ENCODE measurements around the gene AHCYL1. TPM values are rescaled to one million over a fixed set of nuclear protein-coding genes. Genes with fewer than 3 reads are reported as not detected.

The AHCYL1 gene
- 125 TPM for total RNA-seq
- 103 TPM for polyA plus RNA-seq (ENCODE audit: insufficient read depth, low read depth, low replicate concordance)
- long read RNA-seq, donor 1, full-length matches to known transcripts: 18 of 18 reads
- long read RNA-seq, donor 1, partial matches to known transcripts: 0 of 18 reads
- long read RNA-seq, donor 1, other reads (novel, unspliced or antisense): 0 of 18 reads
- long read RNA-seq, donor 2, full-length matches to known transcripts: 23 of 23 reads
- long read RNA-seq, donor 2, partial matches to known transcripts: 0 of 23 reads
- long read RNA-seq, donor 2, other reads (novel, unspliced or antisense): 0 of 23 reads
- long read RNA-seq, donor 3, full-length matches to known transcripts: 22 of 22 reads
- long read RNA-seq, donor 3, partial matches to known transcripts: 0 of 22 reads
- long read RNA-seq, donor 3, other reads (novel, unspliced or antisense): 0 of 22 reads
- long read RNA-seq, donor 4, full-length matches to known transcripts: 26 of 26 reads
- long read RNA-seq, donor 4, partial matches to known transcripts: 0 of 26 reads
- long read RNA-seq, donor 4, other reads (novel, unspliced or antisense): 0 of 26 reads
- long read RNA-seq, donor 5, full-length matches to known transcripts: 1 of 1 reads
- long read RNA-seq, donor 5, partial matches to known transcripts: 0 of 1 reads
- long read RNA-seq, donor 5, other reads (novel, unspliced or antisense): 0 of 1 reads
- long read RNA-seq, donor 6, partial matches to known transcripts: 0 of 1 reads
- long read RNA-seq, donor 6, other reads (novel, unspliced or antisense): 0 of 1 reads
- long read RNA-seq, donor 7, full-length matches to known transcripts: 172 of 211 reads
- long read RNA-seq, donor 7, partial matches to known transcripts: 12 of 211 reads
- long read RNA-seq, donor 7, other reads (novel, unspliced or antisense): 27 of 211 reads
- long read RNA-seq, donor 8, full-length matches to known transcripts: 15 of 15 reads
- long read RNA-seq, donor 8, partial matches to known transcripts: 0 of 15 reads
- long read RNA-seq, donor 8, other reads (novel, unspliced or antisense): 0 of 15 reads
- long read RNA-seq, donor 9, full-length matches to known transcripts: 12 of 17 reads
- long read RNA-seq, donor 9, partial matches to known transcripts: 5 of 17 reads
- long read RNA-seq, donor 9, other reads (novel, unspliced or antisense): 0 of 17 reads
- long read RNA-seq, donor 10, full-length matches to known transcripts: 8 of 8 reads
- long read RNA-seq, donor 10, partial matches to known transcripts: 0 of 8 reads
- long read RNA-seq, donor 10, other reads (novel, unspliced or antisense): 0 of 8 reads

GRCh38 chr1:109984456-109985246, at the start of gene AHCYL1:
TSS of gene AHCYL1 (plus strand) at chr1:109984765. CDS start at chr1:109985053, 288 bp downstream.
- H3K36me3 ChIP-seq (ENCODE audit: control insufficient read depth in 2 of 3, insufficient read depth in 3 of 3, low read length in 3 of 3): peaks cover 0 to 2% (median under 1%) of the 10 kb centered on the region in 3 donors
- H3K4me3 ChIP-seq (ENCODE audit: low read length in 3 of 3): peak within 1 kb of the TSS; percentile 67 to 94 (median 89)
- TF ChIP-seq CTCF (IDR thresholded peaks at IDR 0.05; ENCODE audit: borderline replicate concordance, extremely low read depth, insufficient read depth): peak; percentile 99
- H3K9me3 ChIP-seq (ENCODE audit: control insufficient read depth in 2 of 3, insufficient read depth in 1 of 3, low read length in 3 of 3): no peaks in the 10 kb centered on the region
- H3K27me3 ChIP-seq (ENCODE audit: control insufficient read depth, insufficient read depth, low read length): no peaks in the 10 kb centered on the region
- H3K27ac ChIP-seq (ENCODE audit: low read depth in 2 of 2, low read length in 2 of 2): peak within 1 kb of the TSS; percentile 97 to 98
- DNase-seq (peak; percentile 99 to 100 (median 99)), FAIRE-seq (peak; percentile 90)
- H3K9ac ChIP-seq (ENCODE audit: low read length in 3 of 3): peak within 1 kb of the TSS; percentile 86 to 96 (median 93)
- intact Hi-C loops (cut with DNase I): loop anchor here (5.0 kb wide), 1 partner anchor 207 kb away; no protein-coding TSS in a partner anchor
- peaks cover 5 to 32% (median 24%) of the 10 kb centered on the region in 3 donors for H3K4me1 ChIP-seq (ENCODE audit: control insufficient read depth in 2 of 3, insufficient read depth in 2 of 3, low read depth in 1 of 3, low read length in 3 of 3)

DNA sequence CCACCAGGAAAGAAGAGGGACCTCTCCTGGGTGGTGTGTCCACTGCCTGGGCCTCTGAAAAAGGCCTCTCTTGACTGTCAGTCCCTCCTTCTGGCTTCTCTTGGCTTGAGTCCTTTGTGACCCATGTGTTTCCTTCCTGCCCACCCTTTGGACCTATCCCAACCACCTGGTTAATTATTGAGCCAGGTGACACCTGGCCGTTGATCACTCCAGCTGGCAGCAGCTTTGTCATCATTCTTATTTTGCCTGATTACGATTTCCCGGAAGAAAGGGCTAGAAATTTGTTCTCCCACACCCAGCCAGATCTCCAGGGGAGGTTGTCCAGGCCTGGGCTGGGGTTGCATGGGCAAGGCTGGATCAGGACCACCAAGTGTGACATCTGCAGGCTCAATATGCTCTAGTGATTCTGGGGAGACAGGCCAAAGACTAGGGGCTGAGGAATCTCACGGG, 49.1 kb upstream of the AHCYL1 start:
- Histone ChIP-seq H3K4me3 (ENCODE audit: low read length in 3 of 3) (peak overlapping the region in 1 of 3 donors; percentile 12), H3K4me1 (ENCODE audit: control insufficient read depth in 2 of 3, insufficient read depth in 2 of 3, low read depth in 1 of 3, low read length in 3 of 3) (peaks cover 0 to 27% (median 24%) of the 10 kb centered on the region in 3 donors), H3K27me3 (ENCODE audit: control insufficient read depth, insufficient read depth, low read length) (no peaks in the 10 kb centered on the region), H3K36me3 (ENCODE audit: control insufficient read depth in 2 of 3, insufficient read depth in 3 of 3, low read length in 3 of 3) (no peaks in the 10 kb centered on the region), H3K9ac (ENCODE audit: low read length in 3 of 3) (no peak overlapping the region), H3K27ac (ENCODE audit: low read depth in 2 of 2, low read length in 2 of 2) (peak overlapping the region; percentile 64 to 79), H3K9me3 (ENCODE audit: control insufficient read depth in 2 of 3, insufficient read depth in 1 of 3, low read length in 3 of 3) (peaks cover 0 to 5% (median 0%) of the 10 kb centered on the region in 3 donors)
- FAIRE-seq (no peak), DNase-seq (peak in 1 of 5 donors; percentile 33)
- no peak for TF ChIP-seq CTCF (IDR thresholded peaks at IDR 0.05; ENCODE audit: borderline replicate concordance, extremely low read depth, insufficient read depth)
- intact Hi-C loops (cut with DNase I): no loop called here

- no peak for FAIRE-seq
These were observed 46.8 kb upstream of the AHCYL1 start for GRCh38 chr1:109937738-109938137.

More at GRCh38 chr1:109937738-109938137, 46.8 kb upstream of the AHCYL1 start:
- H3K27ac ChIP-seq (ENCODE audit: low read depth in 2 of 2, low read length in 2 of 2): no peak overlapping the region
- no peak overlapping the region for H3K9ac ChIP-seq (ENCODE audit: low read length in 3 of 3)
- DNase-seq: no peak
- H3K9me3 ChIP-seq (ENCODE audit: control insufficient read depth in 2 of 3, insufficient read depth in 1 of 3, low read length in 3 of 3): peaks cover 0 to 5% (median 0%) of the 10 kb centered on the region in 3 donors
- no peak for TF ChIP-seq CTCF (IDR thresholded peaks at IDR 0.05; ENCODE audit: borderline replicate concordance, extremely low read depth, insufficient read depth)
- no peaks in the 10 kb centered on the region for H3K27me3 ChIP-seq (ENCODE audit: control insufficient read depth, insufficient read depth, low read length)
- no peak overlapping the region for H3K4me3 ChIP-seq (ENCODE audit: low read length in 3 of 3)
- intact Hi-C loops (cut with DNase I): no loop called here
- H3K36me3 ChIP-seq (ENCODE audit: control insufficient read depth in 2 of 3, insufficient read depth in 3 of 3, low read length in 3 of 3): no peaks in the 10 kb centered on the region
- H3K4me1 ChIP-seq (ENCODE audit: control insufficient read depth in 2 of 3, insufficient read depth in 2 of 3, low read depth in 1 of 3, low read length in 3 of 3): peaks cover 0 to 20% (median 18%) of the 10 kb centered on the region in 3 donors

Data from kidney (tissue), 22 donors.